Globus pallidus (tissue), 1 donor: ENCODE results near the gene COQ10B.
A peak's percentile ranks its signal among the peaks of the same experiment; 100 is the strongest.
"Not testable (repeated sequence)": the region's sequence is repeated elsewhere in the genome, so short reads cannot be mapped to it uniquely, and the experiment has no call there.

Experiments
- DNase-seq: peaks from one replicate; pipeline ENCODE4 v3.0.0-alpha.2; 2015; ENCODE audit warnings: low spot score

Gene COQ10B

DNA sequence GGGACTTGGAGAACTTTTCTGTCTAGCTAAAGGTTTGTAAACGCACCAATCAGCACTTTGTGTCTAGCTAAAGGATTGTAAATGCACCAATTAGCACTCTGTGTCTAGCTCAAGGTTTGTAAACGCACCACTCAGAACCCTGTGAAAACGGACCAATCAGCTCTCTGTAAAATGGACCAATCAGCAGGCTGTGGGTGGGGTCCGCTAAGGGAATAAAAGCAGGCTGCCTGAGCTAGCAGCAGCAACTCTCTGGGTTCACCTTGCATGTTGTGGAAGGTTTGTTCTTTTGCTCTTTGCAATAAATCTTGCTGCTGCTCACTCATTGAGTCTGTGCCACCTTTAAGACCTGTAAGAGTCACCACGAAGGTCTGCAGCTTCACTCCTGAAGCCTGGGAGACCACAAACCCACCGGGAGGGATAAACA is 2.4 kb upstream of the COQ10B start:
- DNase-seq: not testable (repeated sequence)

DNA sequence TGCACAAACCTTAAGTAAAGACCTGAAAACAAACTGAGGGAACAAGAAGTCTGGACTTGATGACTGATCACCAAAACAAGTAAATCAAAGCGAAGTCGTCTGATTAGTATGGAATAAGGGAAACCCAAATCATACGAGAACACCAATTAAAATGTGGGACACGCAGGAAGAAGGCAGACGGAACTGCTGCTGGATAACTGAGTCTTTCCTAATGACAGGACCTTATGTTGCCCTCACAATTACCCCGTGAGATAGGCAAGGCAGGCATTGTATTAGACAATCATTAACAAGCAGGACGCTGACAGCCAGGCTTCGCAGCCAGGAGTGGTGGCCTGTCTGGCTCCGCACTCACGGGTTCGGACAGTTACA is 614 bp upstream of the COQ10B start:
- no peak for DNase-seq

- DNase-seq: no peak
Observed at GRCh38 chr2:197453914-197454398, 604 bp downstream of the COQ10B start.

- no peak for DNase-seq
Observed at GRCh38 chr2:197454923-197455322, 1.6 kb downstream of the COQ10B start.

DNA sequence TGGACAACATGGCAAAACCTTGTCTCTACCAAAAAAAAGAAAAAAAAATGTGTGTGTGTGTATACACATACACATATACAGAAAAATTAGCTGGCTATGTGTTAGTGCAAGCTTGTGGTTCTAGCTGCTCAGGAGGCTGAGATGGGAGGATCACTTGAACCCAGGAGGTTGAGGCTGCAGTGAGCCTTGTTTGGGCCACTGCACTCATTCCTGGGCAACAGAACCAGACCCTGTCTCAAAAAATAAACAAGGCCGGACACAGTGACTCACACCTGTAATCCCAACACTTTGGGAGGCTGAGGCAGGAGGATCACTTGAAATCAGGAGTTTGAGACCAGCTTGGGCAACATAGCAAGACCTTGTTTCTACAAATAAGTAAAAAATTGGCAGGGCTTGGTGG is 2.1 kb downstream of the COQ10B start:
- DNase-seq: no peak

DNA sequence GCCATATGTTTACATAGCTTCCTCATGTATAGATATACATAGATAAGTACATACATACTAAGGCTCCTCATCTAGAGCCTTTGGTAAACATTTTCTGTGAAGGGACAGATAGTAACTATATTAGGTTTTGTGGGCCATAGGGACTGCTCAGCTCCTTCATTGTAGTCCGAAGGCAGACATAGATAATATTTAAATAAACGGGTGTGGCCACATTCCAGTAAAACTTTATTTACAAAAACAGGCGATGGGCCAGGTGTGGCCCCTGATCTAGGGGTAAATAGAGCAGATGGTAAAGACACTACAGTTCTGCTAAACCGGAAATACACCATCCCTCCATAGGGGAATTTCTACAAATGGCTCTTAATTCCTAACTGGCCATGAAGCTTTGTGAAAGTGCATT is 7.3 kb downstream of the COQ10B start:
- no peak for DNase-seq

DNA sequence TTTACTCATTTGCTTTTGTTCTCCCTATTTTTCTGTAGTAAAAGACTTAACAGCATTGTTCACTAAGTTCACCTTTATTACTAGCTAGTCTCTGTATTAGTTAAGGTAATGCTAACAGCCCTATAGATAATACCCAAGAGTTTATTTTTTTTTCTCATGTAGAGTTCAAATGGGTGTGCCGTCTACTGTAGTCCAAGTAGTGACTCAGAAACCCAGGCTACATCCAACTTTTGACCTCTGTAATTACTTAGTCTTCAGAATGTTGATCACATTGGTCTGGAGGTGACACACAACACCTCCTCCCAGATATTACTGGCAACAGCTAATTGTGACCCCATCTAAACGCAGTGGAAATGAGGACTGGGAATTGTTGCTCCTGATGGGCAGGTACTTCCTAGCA is 7.7 kb downstream of the COQ10B start:
- DNase-seq: no peak

DNA sequence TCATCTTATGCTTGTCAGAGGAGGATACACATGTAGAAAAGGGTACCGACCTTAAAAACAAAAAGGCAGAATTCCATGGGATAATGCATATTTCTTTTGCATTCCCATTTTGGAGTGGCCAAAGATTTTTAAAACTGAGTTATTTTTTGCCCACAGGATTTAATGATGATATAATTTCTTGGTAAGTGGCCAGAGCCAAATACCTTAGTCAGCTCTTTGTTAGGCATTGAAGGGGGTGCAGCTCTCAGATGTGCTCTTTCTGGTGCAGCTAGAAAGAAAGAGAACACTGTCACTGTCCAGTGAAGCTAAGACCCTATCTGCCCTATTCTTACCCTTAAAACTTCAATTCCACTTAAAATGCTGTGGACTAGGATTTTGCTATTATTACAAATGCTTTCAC is 10.8 kb downstream of the COQ10B start:
- DNase-seq: no peak

GRCh38 chr2:197472166-197472565 is 18.8 kb downstream of the COQ10B start:
- no peak for DNase-seq

- no peak for DNase-seq
Observed at GRCh38 chr2:197477797-197478196, 24.4 kb downstream of the COQ10B start.

DNA sequence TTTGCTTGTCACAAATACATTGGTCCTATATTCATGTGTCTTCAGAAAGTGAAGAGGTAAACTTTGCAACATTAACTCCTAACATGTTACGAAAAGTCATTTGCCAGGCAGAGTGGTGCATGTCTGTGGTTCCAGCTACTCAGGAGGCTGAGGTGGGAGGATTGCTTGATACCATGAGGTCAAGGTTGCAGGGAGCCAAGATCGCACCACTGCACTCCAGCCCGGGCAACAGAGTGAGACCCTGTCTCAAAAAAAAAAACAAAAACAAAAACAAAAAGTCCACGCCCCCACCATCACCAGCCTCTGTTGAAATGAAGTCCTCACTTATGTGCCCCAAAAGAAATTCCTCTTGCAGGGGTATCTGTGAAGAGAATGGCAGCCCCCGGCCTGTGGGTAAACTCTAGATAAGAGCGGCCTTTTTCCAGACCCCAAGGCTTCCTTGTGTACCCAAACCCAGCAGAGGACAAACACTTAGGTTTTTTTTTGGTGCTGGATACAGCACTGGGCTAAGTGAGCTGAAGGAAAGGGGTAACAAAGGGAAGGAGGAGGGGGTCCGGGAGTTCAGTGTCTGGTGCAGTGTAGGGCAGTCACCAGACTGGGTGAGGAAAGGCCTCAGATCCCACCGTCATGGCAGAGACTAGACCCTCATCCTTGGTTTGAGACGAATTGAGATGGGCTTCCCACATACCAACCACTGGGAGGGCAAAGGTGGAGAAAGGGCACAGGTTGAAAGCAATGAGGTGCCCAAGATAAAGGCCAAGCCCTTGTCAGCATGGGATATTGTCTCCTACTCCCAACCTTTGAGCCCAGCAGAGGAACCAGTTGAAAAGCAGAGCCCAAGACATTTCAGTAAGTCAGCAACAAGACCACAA is 27.0 kb downstream of the COQ10B start:
- DNase-seq: no peak

GRCh38 chr2:197484248-197484647 is 30.9 kb downstream of the COQ10B start:
- DNase-seq: not testable (repeated sequence)

GRCh38 chr2:197486175-197486574 is 32.8 kb downstream of the COQ10B start:
- no peak for DNase-seq

DNA sequence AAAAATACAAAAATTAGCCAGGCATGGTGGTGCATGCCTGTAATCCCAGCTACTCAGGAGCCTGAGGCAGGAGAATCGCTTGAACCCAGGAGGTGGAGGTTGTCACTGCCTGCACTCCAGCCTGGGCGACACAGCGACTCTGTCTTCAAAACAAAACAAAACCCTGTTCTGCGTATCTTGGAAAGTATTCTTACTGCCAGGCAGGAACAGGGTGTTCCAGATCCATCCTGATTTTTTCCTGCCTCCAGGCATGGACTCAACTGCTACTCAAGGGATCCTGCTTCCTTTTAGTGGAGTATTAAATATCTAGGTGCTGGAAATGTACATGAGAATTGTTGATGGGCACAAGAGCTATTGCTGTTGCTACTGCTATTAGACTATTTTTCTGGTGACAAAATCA is 34.0 kb downstream of the COQ10B start:
- no peak for DNase-seq

DNA sequence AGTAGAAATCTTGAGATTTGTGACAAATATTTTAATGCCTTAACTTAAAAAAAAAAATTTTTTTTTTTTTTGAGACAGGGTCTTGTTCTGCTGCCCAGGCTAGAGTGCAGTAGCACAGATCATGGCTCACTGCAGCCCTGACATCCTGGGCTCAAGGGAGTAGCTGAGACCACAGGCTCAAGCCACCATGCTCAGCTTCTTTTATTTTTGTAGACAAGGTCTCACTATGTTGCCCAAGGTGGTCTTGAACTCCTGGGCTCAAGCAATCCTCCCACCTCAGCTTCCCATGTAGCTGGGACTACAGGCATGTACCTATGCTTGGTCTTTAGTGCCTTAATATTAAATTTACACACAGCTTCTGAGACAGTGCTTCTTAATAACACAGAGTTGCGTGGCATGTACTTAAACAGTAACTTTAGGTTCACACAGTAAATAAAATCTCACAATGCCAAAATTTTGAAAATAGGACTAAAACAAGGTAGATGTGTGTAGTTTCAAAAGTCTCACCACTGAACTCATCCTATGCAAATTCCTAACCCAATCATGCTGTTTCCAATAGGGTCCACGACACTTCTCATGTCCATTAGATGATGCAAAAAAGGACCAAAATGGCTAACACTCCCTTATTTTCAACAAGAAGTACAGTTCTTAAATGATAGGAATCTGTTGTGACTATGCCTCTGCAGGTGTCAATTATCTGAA is 42.2 kb downstream of the COQ10B start:
- DNase-seq: no peak

DNA sequence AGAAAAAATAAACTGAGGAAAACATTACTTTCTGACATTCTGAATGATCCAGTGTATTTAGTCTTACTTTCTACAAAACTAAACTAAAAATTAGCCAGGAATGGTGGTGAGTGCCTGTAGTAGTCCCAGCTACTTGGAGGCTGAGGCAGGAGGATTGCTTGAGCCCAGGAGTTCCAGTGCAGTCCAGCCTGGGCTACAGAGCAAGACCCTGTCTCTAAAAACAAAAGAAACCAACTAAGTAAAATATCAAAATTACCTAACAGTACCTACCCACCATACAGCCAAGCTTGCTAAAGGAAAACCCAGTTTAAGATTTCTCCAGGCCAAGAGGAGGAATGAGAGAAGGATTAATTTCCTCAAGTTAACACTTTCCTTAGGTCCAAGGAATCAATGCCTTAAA is 43.3 kb downstream of the COQ10B start:
- no peak for DNase-seq

DNA sequence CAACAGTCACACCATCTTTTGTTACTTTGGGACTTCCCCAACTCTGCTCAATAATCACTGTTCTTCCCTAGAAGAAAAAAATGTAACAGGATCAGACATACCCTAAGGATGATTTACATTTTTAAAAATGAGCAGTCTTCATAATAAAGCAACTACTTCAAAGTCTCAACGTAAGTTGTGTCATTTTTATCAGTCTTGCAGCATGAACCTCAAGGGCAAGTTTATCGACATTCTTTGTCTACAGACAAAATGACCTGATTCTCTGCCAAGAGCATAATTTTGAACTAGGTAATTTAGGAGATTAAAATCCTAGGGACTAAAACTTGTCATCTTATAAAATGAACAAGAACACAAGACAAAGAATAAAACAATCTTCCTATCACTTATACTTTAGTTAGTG is 44.0 kb downstream of the COQ10B start:
- no peak for DNase-seq

- no peak for DNase-seq
Observed at GRCh38 chr2:197498235-197498936, 45.0 kb downstream of the COQ10B start.

DNA sequence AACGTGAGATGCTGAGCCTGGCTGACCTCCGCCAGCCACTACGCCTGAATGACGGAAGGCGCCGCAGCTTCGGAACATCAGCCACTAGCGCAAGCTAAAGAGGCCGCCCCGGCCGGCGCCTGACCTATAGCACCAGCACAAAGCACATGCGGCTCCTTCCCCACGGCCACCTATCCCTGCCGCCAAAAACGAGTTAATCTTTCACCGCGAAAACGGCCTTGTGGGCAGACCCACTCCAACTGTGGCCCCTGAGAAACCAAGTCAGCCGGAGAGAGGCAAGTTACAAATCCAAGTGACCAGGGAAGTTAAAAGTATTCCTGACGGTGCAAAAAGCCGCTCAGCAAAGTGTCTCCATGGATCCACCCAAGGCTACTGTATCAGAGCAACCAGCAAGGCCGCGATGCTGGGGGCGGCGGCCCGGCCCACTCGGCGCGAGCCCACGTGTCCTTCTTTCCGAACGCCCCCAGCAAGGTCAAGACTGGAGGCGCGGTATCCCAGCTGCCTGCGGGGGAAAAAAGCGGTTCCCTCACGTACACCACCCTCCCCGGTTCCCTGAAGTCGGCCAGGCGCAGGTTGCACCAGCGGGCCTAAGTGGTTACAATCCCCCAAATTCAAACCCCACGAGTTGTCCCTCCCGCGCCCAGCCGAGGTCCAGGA is 45.7 kb downstream of the COQ10B start:
- peak; percentile 51 for DNase-seq

- peak; percentile 99 for DNase-seq
Observed at GRCh38 chr2:197499594-197500502, 46.5 kb downstream of the COQ10B start, which contains the start of the genes HSPD1 and HSPE1. TSS of gene HSPD1 (minus strand) at chr2:197499840. CDS start at chr2:197498848, 992 bp downstream. TSS of gene HSPE1 (plus strand) at chr2:197500379. CDS start at chr2:197500437, 58 bp downstream.
